IMR-90 (cell line): Measurements from ENCODE around the gene SLC35F3. TPM values are rescaled to one million over a fixed set of nuclear protein-coding genes. Genes with fewer than 3 reads are reported as not detected.

Experiments
- ATAC-seq: fragments of 200-7000 bp; cut with Tn5 transposase; 2 replicates; pipeline ENCODE4 v1.9.1; 2020; ENCODE audit warnings: low read depth, mild to moderate bottlenecking, moderate library complexity
- BruUV-seq: library from RNA; stranded (reverse); fragments of 400-500 nt; replicated peaks from 2 replicates; lab custom pipeline; 2021; lab: Mats Ljungman, UMichigan
- CTCF ChIA-PET: fragments of 300-600 bp; formaldehyde crosslinking; extraction: SDS; loops from one replicate; lab custom pipeline; 2021; ENCODE audit warnings: antibody characterized with exemption; lab: Yijun Ruan, JAX
- POLR2A ChIA-PET: fragments of 300-600 bp; sonication (Branson Sonifier 250); formaldehyde crosslinking; loops from one replicate; lab custom pipeline; 2022; ENCODE audit warnings: antibody characterized with exemption; ENCODE audit not compliant: unreplicated experiment; lab: Charles Lee
- DNase-seq: peaks from one replicate; pipeline ENCODE4 v3.0.0; 2013
- H2AFZ ChIP-seq: replicated peaks from 2 replicates; pipeline ENCODE3; 2013; ENCODE audit warnings: low read length, mild to moderate bottlenecking; ENCODE audit not compliant: poor library complexity
- H2AK5ac ChIP-seq: 2 replicates; pipeline ENCODE4 v1.6.1; 2013; ENCODE audit warnings: low read depth, low read length, inconsistent platforms
- H2AK9ac ChIP-seq: replicated peaks from 2 replicates; pipeline ENCODE3; 2013; ENCODE audit warnings: mild to moderate bottlenecking, low read depth, low read length, moderate library complexity; ENCODE audit not compliant: poor library complexity
- H2BK120ac ChIP-seq: 2 replicates; pipeline ENCODE4 v1.6.1; 2013; ENCODE audit warnings: low read depth, low read length, inconsistent platforms
- H2BK15ac ChIP-seq: 3 replicates; pipeline ENCODE4 v1.6.1; 2013; ENCODE audit warnings: low read depth, low read length, inconsistent platforms
- H2BK20ac ChIP-seq: 2 replicates; pipeline ENCODE4 v1.6.1; 2013; ENCODE audit warnings: low read depth, mild to moderate bottlenecking, inconsistent platforms, low read length, moderate library complexity
- H2BK5ac ChIP-seq: 2 replicates; pipeline ENCODE4 v1.6.1; 2013; ENCODE audit warnings: mild to moderate bottlenecking, low read depth, low read length, inconsistent platforms; ENCODE audit not compliant: poor library complexity, severe bottlenecking
- H3K14ac ChIP-seq: replicated peaks from 2 replicates; pipeline ENCODE4 v1.6.1; 2013; ENCODE audit warnings: low read depth, low read length, inconsistent platforms
- H3K18ac ChIP-seq: 2 replicates; pipeline ENCODE4 v1.6.1; 2013; ENCODE audit warnings: low read depth, low read length, control low read depth
- H3K23ac ChIP-seq: 2 replicates; pipeline ENCODE4 v1.6.1; 2013; ENCODE audit warnings: low read depth, low read length, inconsistent platforms
- H3K27ac ChIP-seq: 2 replicates; pipeline ENCODE4 v1.5.1; 2013; ENCODE audit warnings: mild to moderate bottlenecking, control low read depth, low read length; ENCODE audit not compliant: insufficient read depth
- H3K27me3 ChIP-seq: 2 replicates; pipeline ENCODE4 v1.6.1; 2013; ENCODE audit warnings: low read length; ENCODE audit not compliant: control insufficient read depth, insufficient read depth
- H3K36me3 ChIP-seq: 2 replicates; pipeline ENCODE4 v1.6.1; 2013; ENCODE audit warnings: low read length, mixed read lengths; ENCODE audit not compliant: control insufficient read depth, insufficient read depth
- H3K4ac ChIP-seq: 2 replicates; pipeline ENCODE4 v1.6.1; 2013; ENCODE audit warnings: low read depth, low read length, inconsistent platforms
- H3K4me1 ChIP-seq: 2 replicates; pipeline ENCODE4 v1.6.1; 2013; ENCODE audit warnings: low read length, mixed read lengths; ENCODE audit not compliant: control insufficient read depth, insufficient read depth
- H3K4me2 ChIP-seq: 2 replicates; pipeline ENCODE4 v1.6.1; 2013; ENCODE audit warnings: low read depth, mild to moderate bottlenecking, control low read depth, low read length, moderate library complexity
- H3K4me3 ChIP-seq: 2 replicates; pipeline ENCODE4 v1.5.1; 2013; ENCODE audit warnings: low read depth, mild to moderate bottlenecking, control low read depth, low read length, moderate library complexity; ENCODE audit not compliant: insufficient read depth
- H3K56ac ChIP-seq: 2 replicates; pipeline ENCODE4 v1.6.1; 2013; ENCODE audit warnings: low read length, inconsistent platforms; ENCODE audit not compliant: insufficient read depth; ENCODE audit errors: extremely low read depth
- H3K79me1 ChIP-seq, 2 experiments: 2 replicates each; pipeline ENCODE4 v1.6.1; 2013; ENCODE audit warnings: low read length in 2 of 2, inconsistent platforms in 1 of 2, low read depth in 1 of 2
- H3K9ac ChIP-seq: 2 replicates; pipeline ENCODE4 v1.6.1; 2013; ENCODE audit warnings: low read depth, low read length, control low read depth
- H3K9me1 ChIP-seq: 2 replicates; pipeline ENCODE4 v1.6.1; 2013; ENCODE audit warnings: low read length, inconsistent platforms; ENCODE audit not compliant: insufficient read depth
- H3K9me3 ChIP-seq: 2 replicates; pipeline ENCODE4 v1.6.1; 2013; ENCODE audit warnings: low read length; ENCODE audit not compliant: control insufficient read depth, insufficient read depth
- H4K20me1 ChIP-seq: 2 replicates; pipeline ENCODE4 v1.6.1; 2013; ENCODE audit warnings: low read length, inconsistent platforms; ENCODE audit not compliant: insufficient read depth
- H4K5ac ChIP-seq: 2 replicates; pipeline ENCODE4 v1.6.1; 2013; ENCODE audit warnings: mild to moderate bottlenecking, low read depth, low read length, control low read depth
- H4K8ac ChIP-seq, 2 experiments: 2 replicates each; pipeline ENCODE4 v1.6.1; 2013; ENCODE audit warnings: low read depth in 2 of 2, low read length in 2 of 2, control low read depth in 1 of 2, inconsistent platforms in 1 of 2
- H4K91ac ChIP-seq: 2 replicates; pipeline ENCODE4 v1.6.1; 2013; ENCODE audit warnings: low read depth, low read length, inconsistent platforms; ENCODE audit not compliant: insufficient read depth
- BHLHE40 ChIP-seq: fragments of 150-350 bp; IDR thresholded peaks from 2 replicates; pipeline ENCODE4 v1.6.1; 2016; ENCODE audit warnings: mild to moderate bottlenecking, low read depth, low read length
- CEBPB ChIP-seq: IDR thresholded peaks from 2 replicates; pipeline ENCODE4 v1.6.1; 2012; ENCODE audit warnings: low read depth, low read length, improper control_type of control experiment
- ELK1 ChIP-seq: fragments of 150-350 bp; IDR thresholded peaks from 2 replicates; pipeline ENCODE4 v1.6.1; 2016; ENCODE audit warnings: low read depth, mild to moderate bottlenecking, low read length, moderate library complexity, borderline replicate concordance
- FOS ChIP-seq: fragments of 150-350 bp; IDR thresholded peaks from 2 replicates; pipeline ENCODE4 v1.6.1; 2016; ENCODE audit warnings: low read depth, low read length
- MAZ ChIP-seq: IDR thresholded peaks from 2 replicates; pipeline ENCODE4 v1.6.1; 2012; ENCODE audit warnings: low read depth, mild to moderate bottlenecking, low read length, improper control_type of control experiment, moderate library complexity, borderline replicate concordance
- MXI1 ChIP-seq: IDR thresholded peaks from 2 replicates; pipeline ENCODE4 v1.6.1; 2012; ENCODE audit warnings: low read depth, mild to moderate bottlenecking, low read length, moderate library complexity, borderline replicate concordance
- POLR2A ChIP-seq: IDR thresholded peaks from 2 replicates; pipeline ENCODE4 v1.6.1; 2012; ENCODE audit warnings: mild to moderate bottlenecking, low read depth, low read length
- RCOR1 ChIP-seq: IDR thresholded peaks from 2 replicates; pipeline ENCODE4 v1.6.1; 2012; ENCODE audit warnings: mild to moderate bottlenecking, low read length, improper control_type of control experiment; ENCODE audit not compliant: insufficient replicate concordance
- RFX5 ChIP-seq: IDR thresholded peaks from 2 replicates; pipeline ENCODE4 v1.8.0; 2012; ENCODE audit warnings: low read depth, mild to moderate bottlenecking, low read length, moderate library complexity
- SMC3 ChIP-seq: fragments of 150-350 bp; IDR thresholded peaks from 2 replicates; pipeline ENCODE4 v1.6.1; 2016; ENCODE audit warnings: low read depth, mild to moderate bottlenecking, antibody characterized with exemption, low read length, moderate library complexity
- WGBS, 2 experiments: methylation state at CpG; one replicate each; pipeline versions ENCODE4 v1.1.5 to v1.1.7; 2013; ENCODE audit warnings: missing lambda C conversion rate in 2 of 2; ENCODE audit not compliant: insufficient read length in 1 of 2; ENCODE audit errors: extremely low coverage in 2 of 2; 5-methylcytosine and 5-hydroxymethylcytosine counted together
- dilution Hi-C: fragments of 300-500 bp; cut with HindIII; formaldehyde crosslinking; loops from one replicate; pipeline ENCODE4 v1.14.3; 2018; ENCODE audit warnings: low sequenced_read_pairs; ENCODE audit not compliant: unreplicated experiment
- in situ Hi-C: fragments of 300-500 bp; cut with MboI; formaldehyde crosslinking; loops from 3 replicates; pipeline ENCODE4 v1.14.3; 2019; ENCODE audit warnings: low sequenced_read_pairs, inconsistent platforms, mixed read lengths
- intact Hi-C: fragments of 100-400 bp; cut with micrococcal nuclease; formaldehyde crosslinking; loops from 2 replicates; pipeline ENCODE4 v1.10.0; 2022
- polyA plus RNA-seq, 3 experiments: library from polyadenylated mRNA; depleted of rRNA; stranded (reverse); fragments of >200 nt; gene quantifications; 2 replicates each; pipeline ENCODE4 v1.2.3, GENCODE V29; 2012; ENCODE audit warnings: low replicate concordance in 1 of 3
- total RNA-seq: library from RNA; depleted of rRNA; stranded (reverse); fragments of >200 nt; gene quantifications from 2 replicates; pipeline ENCODE4 v1.2.3, GENCODE V29; 2012
- TF ChIP-seq, protein P1 (sequence below): fragments of 150-350 bp; IDR thresholded peaks from 2 replicates; pipeline ENCODE4 v1.6.1; 2017; ENCODE audit warnings: mild to moderate bottlenecking, antibody characterized with exemption, low read length, low read depth

The SLC35F3 gene
- total and polyA plus RNA-seq, 2 of the 4 experiments (the other 2 are of a cell fraction) = under 0.01 to 0.17 TPM

GRCh38 chr1:234243521-234244260 is 339.2 kb downstream of the SLC35F3 start:
- ChIA-PET POLR2A (no interaction called here), CTCF (no interaction called here)
- Histone ChIP-seq H3K18ac (no peak overlapping the region), H4K5ac (no peak overlapping the region), H3K27me3 (no peaks in the 10 kb centered on the region), H2AFZ (no peak overlapping the region), H3K79me1 (no peaks in the 10 kb centered on the region), H3K4me1 (no peaks in the 10 kb centered on the region), H2AK5ac (no peak overlapping the region), H3K14ac (no peak overlapping the region), H2BK120ac (no peak overlapping the region), H2BK20ac (no peak overlapping the region), H3K27ac (no peak overlapping the region), H3K56ac (no peak overlapping the region), H2BK15ac (no peak overlapping the region), H3K9me1 (no peaks in the 10 kb centered on the region), H3K23ac (no peak overlapping the region), H3K4ac (no peak overlapping the region), H4K91ac (no peak overlapping the region), H3K4me2 (no peak overlapping the region), H4K20me1 (no peaks in the 10 kb centered on the region), H2BK5ac (no peak overlapping the region), H4K8ac (no peak overlapping the region), H3K36me3 (no peaks in the 10 kb centered on the region), H3K9ac (no peak overlapping the region), H3K4me3 (no peak overlapping the region), H2AK9ac (no peak overlapping the region), H3K9me3 (peaks cover 6% of the 10 kb centered on the region; the same call in 1 of the 2 replicates)
- TF ChIP-seq RFX5 (no peak), MXI1 (no peak), ELK1 (no peak), MAZ (no peak), CEBPB (no peak), BHLHE40 (no peak), POLR2A (no peak), RCOR1 (no peak), SMC3 (no peak), FOS (no peak)
- TF ChIP-seq, protein P1, sequence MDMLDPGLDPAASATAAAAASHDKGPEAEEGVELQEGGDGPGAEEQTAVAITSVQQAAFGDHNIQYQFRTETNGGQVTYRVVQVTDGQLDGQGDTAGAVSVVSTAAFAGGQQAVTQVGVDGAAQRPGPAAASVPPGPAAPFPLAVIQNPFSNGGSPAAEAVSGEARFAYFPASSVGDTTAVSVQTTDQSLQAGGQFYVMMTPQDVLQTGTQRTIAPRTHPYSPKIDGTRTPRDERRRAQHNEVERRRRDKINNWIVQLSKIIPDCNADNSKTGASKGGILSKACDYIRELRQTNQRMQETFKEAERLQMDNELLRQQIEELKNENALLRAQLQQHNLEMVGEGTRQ = no peak
- in situ Hi-C loops = no loop called here
- dilution Hi-C loops = no loop called here
- WGBS, 2 experiments = 0% methylated on average over 1 of the region's 3 CpGs; no CpG with 5 or more reads in 1 of the 2 experiments
- intact Hi-C loops = no loop called here
- BruUV-seq = no TSS peak
- ATAC-seq (no peak), DNase-seq (no peak)
